ENCODE results near the gene BCAN.

- TF ChIP-seq CTCF (IDR thresholded peaks at IDR 0.05) = no peak
- TF ChIP-seq POLR2A (IDR thresholded peaks at IDR 0.05) = no peak
Measured at GRCh38 chr1:156689953-156690674, 48.2 kb downstream of the BCAN start.
